ENCODE measurements around the gene HBP1.

DNA sequence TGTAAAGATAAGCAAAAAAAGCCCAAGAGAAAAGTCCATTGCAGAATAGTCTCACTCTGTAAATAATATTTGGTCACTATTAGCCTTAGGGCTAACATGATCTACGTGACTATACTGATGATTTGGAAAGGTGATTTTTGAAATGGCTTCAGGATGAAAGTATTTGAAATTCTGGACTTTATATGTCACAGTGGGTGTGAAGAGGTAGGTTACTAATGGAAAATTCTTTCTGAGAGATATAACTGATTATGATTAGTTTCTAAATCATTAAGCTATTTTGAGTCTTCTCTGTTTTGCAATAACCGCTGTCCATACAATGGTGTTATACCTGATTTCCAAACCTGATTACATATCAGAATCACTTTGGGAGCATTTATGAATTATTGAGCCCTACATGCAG, 20.1 kb upstream of the HBP1 start:
- TF ChIP-seq, protein P1, sequence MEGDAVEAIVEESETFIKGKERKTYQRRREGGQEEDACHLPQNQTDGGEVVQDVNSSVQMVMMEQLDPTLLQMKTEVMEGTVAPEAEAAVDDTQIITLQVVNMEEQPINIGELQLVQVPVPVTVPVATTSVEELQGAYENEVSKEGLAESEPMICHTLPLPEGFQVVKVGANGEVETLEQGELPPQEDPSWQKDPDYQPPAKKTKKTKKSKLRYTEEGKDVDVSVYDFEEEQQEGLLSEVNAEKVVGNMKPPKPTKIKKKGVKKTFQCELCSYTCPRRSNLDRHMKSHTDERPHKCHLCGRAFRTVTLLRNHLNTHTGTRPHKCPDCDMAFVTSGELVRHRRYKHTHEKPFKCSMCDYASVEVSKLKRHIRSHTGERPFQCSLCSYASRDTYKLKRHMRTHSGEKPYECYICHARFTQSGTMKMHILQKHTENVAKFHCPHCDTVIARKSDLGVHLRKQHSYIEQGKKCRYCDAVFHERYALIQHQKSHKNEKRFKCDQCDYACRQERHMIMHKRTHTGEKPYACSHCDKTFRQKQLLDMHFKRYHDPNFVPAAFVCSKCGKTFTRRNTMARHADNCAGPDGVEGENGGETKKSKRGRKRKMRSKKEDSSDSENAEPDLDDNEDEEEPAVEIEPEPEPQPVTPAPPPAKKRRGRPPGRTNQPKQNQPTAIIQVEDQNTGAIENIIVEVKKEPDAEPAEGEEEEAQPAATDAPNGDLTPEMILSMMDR (conservative IDR thresholded peaks at IDR 0.05; ENCODE audit: low read length), result no peak; the same call in 1 of the 2 replicates
- no peak for TF ChIP-seq EZH2phosphoT487 (IDR thresholded peaks at IDR 0.05; ENCODE audit: borderline replicate concordance, low read depth, low read length)

All from OCI-LY7 (cell line).